ENCODE data around the gene RRM1. TPM values are rescaled to one million over a fixed set of nuclear protein-coding genes. Genes with fewer than 3 reads are reported as not detected.

RRM1 gene
- total RNA-seq, 1 donor from 2014 or later = 166 TPM

DNA sequence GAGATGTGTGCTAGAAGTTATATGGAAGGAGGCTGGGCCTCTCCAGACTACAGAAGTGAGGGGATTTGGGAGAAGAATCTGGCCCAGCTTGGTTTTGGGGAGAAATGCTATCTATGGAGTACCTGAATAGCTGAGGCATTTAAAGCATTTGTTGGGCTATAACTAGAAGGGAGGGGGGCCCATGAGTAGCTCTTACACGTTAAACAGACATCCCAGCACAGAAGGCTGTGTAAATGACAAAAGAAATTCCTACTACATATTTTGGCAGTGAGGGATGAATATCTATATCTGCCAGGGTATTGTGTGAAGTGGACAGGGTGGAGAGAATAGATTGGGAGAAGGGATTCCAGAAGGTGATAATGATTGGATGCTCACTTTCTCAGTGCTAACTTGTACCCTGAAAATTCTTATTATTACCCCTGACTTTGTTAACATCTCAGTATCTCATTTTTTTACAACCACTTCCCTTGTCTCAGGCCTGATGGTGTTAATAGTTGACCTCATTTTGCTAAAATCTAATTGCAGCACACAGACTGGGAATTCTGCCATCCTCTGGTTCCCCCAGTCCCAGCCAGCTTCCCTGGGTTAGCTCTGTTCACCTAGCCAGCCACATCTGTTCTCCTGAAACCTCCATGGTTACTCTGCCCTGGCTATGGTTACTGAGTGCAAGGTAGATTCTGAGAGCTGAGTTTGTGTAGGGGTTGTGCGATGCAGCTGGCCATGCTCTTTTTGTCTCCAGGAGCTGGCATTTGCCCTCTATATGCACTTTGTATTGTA, 28.8 kb upstream of the RRM1 start:
- Mint-ChIP-seq H3K4me1 (peaks cover 49% of the 10 kb centered on the region), H3K27ac (no peak overlapping the region), H3K27me3 (no peaks in the 10 kb centered on the region), H3K36me3 (ENCODE audit: low read depth) (peaks cover 32% of the 10 kb centered on the region), H3K4me3 (no peak overlapping the region), H3K9me3 (no peaks in the 10 kb centered on the region)
- intact Hi-C loops (cut with micrococcal nuclease) = no loop called here
- no peak for DNase-seq

DNA sequence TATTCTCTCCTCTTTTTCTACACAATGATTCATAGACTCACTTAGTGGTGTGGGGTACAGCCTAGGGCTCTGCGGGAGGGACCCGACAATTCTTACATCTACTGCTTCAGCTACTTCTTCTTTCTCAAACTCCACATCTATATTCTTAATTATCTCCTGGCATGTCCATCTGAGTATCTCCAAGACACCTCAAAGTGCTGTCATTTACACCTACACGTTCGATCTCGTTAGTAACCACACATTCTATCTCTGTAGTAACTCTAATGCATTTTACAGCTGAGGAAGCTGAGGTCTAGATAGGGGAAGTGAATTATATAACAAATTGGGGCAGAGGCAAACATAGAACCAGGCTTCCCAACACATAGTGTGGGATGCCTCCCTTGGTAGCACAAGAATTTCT, 27.7 kb upstream of the RRM1 start:
- no peak overlapping the region for H3K4me3 Mint-ChIP-seq

DNA sequence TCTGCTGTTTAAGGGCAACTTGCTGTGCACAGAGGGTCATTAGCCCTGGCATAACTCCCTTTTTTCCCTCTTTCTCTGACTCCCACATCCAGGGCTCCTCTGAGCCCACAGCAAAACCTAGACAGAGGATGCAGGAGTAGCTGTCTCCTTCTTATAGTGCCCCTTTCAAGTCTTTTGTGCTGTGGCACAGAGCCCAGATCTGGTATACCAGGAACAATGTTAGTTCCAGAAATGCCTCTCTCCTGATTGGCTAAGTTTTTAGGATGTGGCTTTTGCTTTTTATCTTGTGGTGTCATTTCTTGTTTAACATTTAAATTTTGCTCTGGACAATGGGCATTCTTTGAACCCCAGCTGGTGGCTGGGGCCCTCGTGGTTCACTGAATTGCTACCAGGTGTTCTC, 25.6 kb upstream of the RRM1 start:
- Mint-ChIP-seq H3K27me3 (no peaks in the 10 kb centered on the region), H3K9me3 (no peaks in the 10 kb centered on the region), H3K4me3 (no peak overlapping the region), H3K36me3 (ENCODE audit: low read depth) (peaks cover 42% of the 10 kb centered on the region), H3K27ac (peak overlapping the region; percentile 38), H3K4me1 (peaks cover 63% of the 10 kb centered on the region)
- DNase-seq = no peak
- intact Hi-C loops (cut with micrococcal nuclease) = no loop called here

More for the DNA sequence above, 27.7 kb upstream of the RRM1 start:
- Mint-ChIP-seq H3K4me1 (peaks cover 54% of the 10 kb centered on the region), H3K9me3 (no peaks in the 10 kb centered on the region), H3K27ac (no peak overlapping the region), H3K36me3 (ENCODE audit: low read depth) (peaks cover 33% of the 10 kb centered on the region), H3K27me3 (no peaks in the 10 kb centered on the region)
- intact Hi-C loops (cut with micrococcal nuclease) = no loop called here
- no peak for DNase-seq

DNA sequence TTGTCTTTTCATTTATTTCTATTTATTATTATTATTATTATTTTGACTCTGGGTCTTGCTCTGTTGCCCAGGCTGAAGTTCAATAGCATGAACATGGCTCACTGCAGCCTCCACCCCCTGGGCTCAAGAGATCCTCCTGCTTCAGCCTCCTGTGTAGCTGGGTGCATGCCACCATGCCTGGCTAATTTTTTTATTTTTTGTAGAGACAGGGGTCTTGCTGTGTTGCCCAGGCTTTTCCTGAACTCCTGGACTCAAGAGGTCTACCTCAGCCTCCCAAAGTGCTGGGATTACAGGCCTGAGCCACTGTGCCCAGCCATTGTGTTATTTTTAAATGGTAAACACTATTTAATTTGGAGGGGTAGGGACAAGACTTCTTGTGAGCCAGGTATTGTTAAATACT, 23.3 kb upstream of the RRM1 start:
- H3K9me3 Mint-ChIP-seq = no peaks in the 10 kb centered on the region
- peaks cover 50% of the 10 kb centered on the region for H3K4me1 Mint-ChIP-seq
- intact Hi-C loops (cut with micrococcal nuclease) = loop anchor here (5.0 kb wide), 1 partner anchor 84 kb away; no protein-coding TSS in a partner anchor
- no peak overlapping the region for H3K27ac Mint-ChIP-seq
- no peaks in the 10 kb centered on the region for H3K27me3 Mint-ChIP-seq
- H3K4me3 Mint-ChIP-seq = no peak overlapping the region
- H3K36me3 Mint-ChIP-seq (ENCODE audit: low read depth) = peaks cover 42% of the 10 kb centered on the region
- DNase-seq = no peak

- Mint-ChIP-seq H3K27me3 (no peaks in the 10 kb centered on the region), H3K36me3 (ENCODE audit: low read depth) (peaks cover 37% of the 10 kb centered on the region), H3K4me1 (peaks cover 47% of the 10 kb centered on the region), H3K4me3 (no peak overlapping the region), H3K9me3 (no peaks in the 10 kb centered on the region), H3K27ac (no peak overlapping the region)
- DNase-seq = no peak
- intact Hi-C loops (cut with micrococcal nuclease) = loop anchor here (1.0 to 5.0 kb wide), 5 partner anchors 85 to 248 kb away; no protein-coding TSS in a partner anchor
These were observed 22.7 kb upstream of the RRM1 start for GRCh38 chr11:4071914-4072313.

DNA sequence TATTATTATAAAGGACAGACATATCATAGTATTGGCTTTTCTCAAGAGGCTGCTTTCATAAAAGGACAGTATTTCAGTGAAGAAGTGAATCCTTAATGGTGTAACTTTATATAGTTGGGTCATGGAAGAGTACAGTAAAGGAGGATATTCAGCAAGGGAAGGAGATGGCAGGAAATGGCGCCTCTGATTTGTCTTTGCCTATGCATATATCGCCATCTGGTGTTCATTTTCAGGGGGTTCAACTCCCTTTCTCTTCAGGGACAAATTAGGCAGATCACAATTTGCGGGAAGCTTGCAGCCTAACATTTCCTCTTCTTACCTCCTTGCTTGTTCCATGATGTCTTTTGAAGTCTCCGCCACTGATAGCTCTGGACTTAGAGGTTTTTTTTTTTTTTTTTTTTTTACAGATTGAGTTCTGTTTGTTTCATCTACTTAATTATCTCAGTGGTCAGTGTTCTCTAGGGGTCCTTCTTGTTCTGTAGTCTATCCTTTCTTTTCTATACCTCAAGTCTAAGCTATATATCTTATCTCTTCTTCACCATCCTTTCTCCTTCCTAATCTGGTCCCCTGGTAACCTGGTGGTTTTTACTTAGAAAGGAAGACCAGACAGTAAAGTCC, 21.8 kb upstream of the RRM1 start:
- H3K4me3 Mint-ChIP-seq = no peak overlapping the region
- H3K9me3 Mint-ChIP-seq = no peaks in the 10 kb centered on the region
- H3K27ac Mint-ChIP-seq = peak overlapping the region; percentile 5
- no peaks in the 10 kb centered on the region for H3K27me3 Mint-ChIP-seq
- H3K4me1 Mint-ChIP-seq = peaks cover 44% of the 10 kb centered on the region
- H3K36me3 Mint-ChIP-seq (ENCODE audit: low read depth) = peaks cover 35% of the 10 kb centered on the region
- peak; percentile 88 for DNase-seq
- intact Hi-C loops (cut with micrococcal nuclease) = loop anchor here (1.0 to 5.0 kb wide), 5 partner anchors 85 to 248 kb away; no protein-coding TSS in a partner anchor

DNA sequence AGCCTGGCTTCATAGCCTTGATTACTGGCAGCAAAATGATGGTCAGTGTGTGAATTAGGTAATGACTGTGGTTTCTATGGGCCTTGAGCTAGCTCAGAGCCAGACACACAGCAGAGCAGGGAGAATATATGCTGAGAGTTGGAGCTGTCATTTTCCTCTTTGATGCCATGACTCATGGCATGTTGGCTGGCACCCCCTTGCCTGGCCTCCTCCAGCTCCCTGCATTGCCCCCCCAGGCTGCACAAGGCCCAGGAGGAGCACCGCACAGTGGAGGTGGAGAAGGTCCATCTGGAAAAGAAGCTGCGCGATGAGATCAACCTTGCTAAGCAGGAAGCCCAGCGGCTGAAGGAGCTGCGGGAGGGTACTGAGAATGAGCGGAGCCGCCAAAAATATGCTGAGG, 20.3 kb upstream of the RRM1 start:
- H3K27me3 Mint-ChIP-seq = no peaks in the 10 kb centered on the region
- peaks cover 31% of the 10 kb centered on the region for H3K36me3 Mint-ChIP-seq (ENCODE audit: low read depth)
- peaks cover 31% of the 10 kb centered on the region for H3K4me1 Mint-ChIP-seq
- no peaks in the 10 kb centered on the region for H3K9me3 Mint-ChIP-seq
- no peak for DNase-seq
- no peak overlapping the region for H3K4me3 Mint-ChIP-seq
- no peak overlapping the region for H3K27ac Mint-ChIP-seq
- intact Hi-C loops (cut with micrococcal nuclease) = loop anchor here (5.0 kb wide), 1 partner anchor 87 kb away; no protein-coding TSS in a partner anchor

GRCh38 chr11:4076774-4077173, 17.8 kb upstream of the RRM1 start:
- H3K9me3 Mint-ChIP-seq = no peaks in the 10 kb centered on the region
- intact Hi-C loops (cut with micrococcal nuclease) = no loop called here
- H3K36me3 Mint-ChIP-seq (ENCODE audit: low read depth) = peaks cover 34% of the 10 kb centered on the region

DNA sequence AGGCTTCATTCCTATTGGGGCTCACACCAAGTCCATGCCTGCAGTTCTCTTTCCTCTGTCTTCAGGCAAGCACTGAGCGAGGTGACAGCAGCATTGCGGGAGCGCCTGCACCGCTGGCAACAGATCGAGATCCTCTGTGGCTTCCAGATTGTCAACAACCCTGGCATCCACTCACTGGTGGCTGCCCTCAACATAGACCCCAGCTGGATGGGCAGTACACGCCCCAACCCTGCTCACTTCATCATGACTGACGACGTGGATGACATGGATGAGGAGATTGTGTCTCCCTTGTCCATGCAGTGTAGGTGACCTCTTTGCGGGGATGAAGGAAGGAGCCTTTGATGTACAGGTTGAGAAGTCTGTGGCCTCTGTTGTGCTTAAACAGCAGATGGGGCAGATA, 11.4 kb upstream of the RRM1 start:
- Mint-ChIP-seq H3K4me1 (peaks cover 20% of the 10 kb centered on the region), H3K36me3 (ENCODE audit: low read depth) (peaks cover 54% of the 10 kb centered on the region), H3K27ac (peak overlapping the region; percentile 30), H3K27me3 (no peaks in the 10 kb centered on the region), H3K4me3 (no peak overlapping the region), H3K9me3 (no peaks in the 10 kb centered on the region)
- intact Hi-C loops (cut with micrococcal nuclease) = no loop called here
- no peak for DNase-seq

More at GRCh38 chr11:4076774-4077173, 17.8 kb upstream of the RRM1 start:
- no peak overlapping the region for H3K4me3 Mint-ChIP-seq
- H3K4me1 Mint-ChIP-seq = peaks cover 17% of the 10 kb centered on the region
- no peak for DNase-seq
- no peak overlapping the region for H3K27ac Mint-ChIP-seq
- no peaks in the 10 kb centered on the region for H3K27me3 Mint-ChIP-seq

DNA sequence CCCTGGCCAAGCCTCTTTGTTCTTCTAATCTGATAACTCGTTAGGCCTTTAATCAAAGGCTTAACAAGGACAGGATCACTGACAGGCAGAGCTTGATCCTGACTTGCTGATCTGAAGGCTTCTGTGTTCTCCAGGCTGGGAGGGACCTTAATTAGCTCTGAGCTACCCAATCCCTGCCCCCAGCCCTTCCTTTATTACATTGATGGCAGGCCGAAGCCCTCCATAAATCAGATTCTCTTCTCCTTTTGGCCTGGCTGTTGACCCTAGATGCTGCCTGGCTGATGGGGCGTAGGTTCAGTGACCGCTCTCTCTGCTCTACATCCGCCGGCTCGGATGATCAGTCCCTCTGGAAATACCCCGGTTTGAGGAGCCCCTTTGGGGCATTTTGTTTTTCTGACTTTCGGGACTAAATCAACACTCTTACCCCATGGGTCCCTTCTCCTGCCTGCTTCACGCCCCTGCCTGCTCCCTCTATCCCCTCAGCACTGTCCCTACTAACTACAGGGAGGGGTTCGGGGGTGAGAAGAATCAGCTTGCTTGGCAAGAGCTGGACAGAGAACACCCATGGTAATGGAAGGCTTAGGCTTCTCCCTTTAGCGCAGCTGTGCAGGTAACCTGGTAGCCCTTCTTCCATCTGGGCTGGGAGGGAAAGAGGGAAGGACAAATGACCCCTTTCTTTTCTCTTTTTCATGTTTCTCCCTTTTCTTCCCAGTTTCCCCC, 10.0 kb upstream of the RRM1 start:
- no peak for DNase-seq
- Mint-ChIP-seq H3K4me3 (no peak overlapping the region), H3K9me3 (no peaks in the 10 kb centered on the region), H3K36me3 (ENCODE audit: low read depth) (peaks cover 60% of the 10 kb centered on the region), H3K27me3 (no peaks in the 10 kb centered on the region), H3K27ac (no peak overlapping the region), H3K4me1 (peaks cover 29% of the 10 kb centered on the region)
- intact Hi-C loops (cut with micrococcal nuclease) = no loop called here

- no peak for DNase-seq
- no peaks in the 10 kb centered on the region for H3K27me3 Mint-ChIP-seq
- intact Hi-C loops (cut with micrococcal nuclease) = no loop called here
- H3K4me1 Mint-ChIP-seq = peaks cover 39% of the 10 kb centered on the region
- no peak overlapping the region for H3K4me3 Mint-ChIP-seq
- no peak overlapping the region for H3K27ac Mint-ChIP-seq
- peaks cover 66% of the 10 kb centered on the region for H3K36me3 Mint-ChIP-seq (ENCODE audit: low read depth)
- H3K9me3 Mint-ChIP-seq = no peaks in the 10 kb centered on the region
These were observed 9.0 kb upstream of the RRM1 start for GRCh38 chr11:4085575-4085974.

- Mint-ChIP-seq H3K4me3 (no peak overlapping the region), H3K27ac (peak overlapping the region; percentile 58), H3K36me3 (ENCODE audit: low read depth) (peaks cover 63% of the 10 kb centered on the region), H3K4me1 (peaks cover 51% of the 10 kb centered on the region), H3K27me3 (no peaks in the 10 kb centered on the region), H3K9me3 (no peaks in the 10 kb centered on the region)
- DNase-seq = no peak
- intact Hi-C loops (cut with micrococcal nuclease) = no loop called here
These were observed 7.8 kb upstream of the RRM1 start for GRCh38 chr11:4086575-4087353.

- peaks cover 64% of the 10 kb centered on the region for H3K36me3 Mint-ChIP-seq (ENCODE audit: low read depth)
- H3K9me3 Mint-ChIP-seq = no peaks in the 10 kb centered on the region
- intact Hi-C loops (cut with micrococcal nuclease) = no loop called here
- H3K4me3 Mint-ChIP-seq = no peak overlapping the region
- no peak for DNase-seq
- H3K27me3 Mint-ChIP-seq = no peaks in the 10 kb centered on the region
- H3K4me1 Mint-ChIP-seq = peaks cover 59% of the 10 kb centered on the region
- peak overlapping the region; percentile 58 for H3K27ac Mint-ChIP-seq
These were observed 7.0 kb upstream of the RRM1 start for GRCh38 chr11:4087551-4087950.

Measured in activated CD4-positive, alpha-beta T cell treated with anti-CD3 and anti-CD28 coated beads, Interleukin-2, amount 10 ng/mL, durations not matched to agents 24 days and 14 days (primary cell).